OCI-LY7 (cell line): Measurements from ENCODE around the gene LRRC55. TPM values are rescaled to one million over a fixed set of nuclear protein-coding genes. Genes with fewer than 3 reads are reported as not detected.

Experiments used
- BruUV-seq: library from RNA; stranded (reverse); fragments of 400-500 nt; replicated peaks from 2 replicates; lab custom pipeline; 2021; lab: Mats Ljungman, UMichigan
- CTCF ChIA-PET: fragments of 300-600 bp; sonication (Branson Sonifier 250); formaldehyde crosslinking; loops from one replicate; lab custom pipeline; 2022; ENCODE audit warnings: antibody characterized with exemption; ENCODE audit not compliant: unreplicated experiment; lab: Charles Lee
- POLR2A ChIA-PET: fragments of 300-600 bp; sonication (Branson Sonifier 250); formaldehyde crosslinking; loops from one replicate; lab custom pipeline; 2022; ENCODE audit warnings: antibody characterized with exemption; lab: Charles Lee
- DNase-seq: peaks from one replicate; pipeline ENCODE4 v3.0.0-alpha.2; 2015; ENCODE audit warnings: low spot score
- H2AFZ ChIP-seq: fragments of 200-600 bp; sonication (generic), shearing (Covaris generic); 2 replicates; pipeline ENCODE4 v1.6.1; 2014; ENCODE audit warnings: mild to moderate bottlenecking, antibody characterized with exemption, low read length, moderate library complexity
- H3K27ac ChIP-seq: fragments of 200-600 bp; sonication (generic); 2 replicates; pipeline ENCODE4 v1.5.1; 2014; ENCODE audit warnings: mixed run types, low read depth, mild to moderate bottlenecking, moderate library complexity, low read length, inconsistent platforms; ENCODE audit not compliant: poor library complexity, severe bottlenecking
- H3K36me3 ChIP-seq: fragments of 200-600 bp; sonication (generic); 2 replicates; pipeline ENCODE4 v1.6.1; 2014; ENCODE audit warnings: mild to moderate bottlenecking, antibody characterized with exemption, low read length, moderate library complexity, mixed read lengths; ENCODE audit not compliant: insufficient read depth
- H3K4me1 ChIP-seq: fragments of 200-600 bp; sonication (generic); 2 replicates; pipeline ENCODE4 v1.5.1; 2014; ENCODE audit warnings: mild to moderate bottlenecking, low read length; ENCODE audit not compliant: insufficient read depth, poor library complexity, severe bottlenecking
- H3K4me2 ChIP-seq: fragments of 200-600 bp; sonication (generic); 2 replicates; pipeline ENCODE4 v1.6.1; 2014; ENCODE audit warnings: mild to moderate bottlenecking, low read length
- H3K4me3 ChIP-seq: fragments of 200-600 bp; sonication (generic); 2 replicates; pipeline ENCODE4 v1.5.1; 2014; ENCODE audit warnings: mild to moderate bottlenecking, low read depth, low read length; ENCODE audit not compliant: poor library complexity, severe bottlenecking
- H3K79me2 ChIP-seq: fragments of 200-600 bp; sonication (generic); 2 replicates; pipeline ENCODE4 v1.6.1; 2016; ENCODE audit warnings: low read depth, mild to moderate bottlenecking, low read length, moderate library complexity, mixed read lengths; ENCODE audit not compliant: insufficient read depth
- H3K9me2 ChIP-seq: fragments of 200-600 bp; sonication (generic); 2 replicates; pipeline ENCODE4 v1.6.1; 2016; ENCODE audit warnings: mild to moderate bottlenecking, low read length, mixed read lengths; ENCODE audit not compliant: insufficient read depth
- H3K9me3 ChIP-seq: fragments of 200-600 bp; sonication (generic); 2 replicates; pipeline ENCODE4 v1.6.1; 2014; ENCODE audit warnings: mild to moderate bottlenecking, mixed run types, low read length, mixed read lengths
- H4K20me1 ChIP-seq: fragments of 200-600 bp; sonication (generic); 2 replicates; pipeline ENCODE4 v1.6.1; 2014; ENCODE audit warnings: mild to moderate bottlenecking, antibody characterized with exemption, low read length, moderate library complexity, mixed read lengths; ENCODE audit not compliant: insufficient read depth
- EZH2phosphoT487 ChIP-seq: fragments of 200-600 bp; sonication (generic); IDR thresholded peaks from 2 replicates; pipeline ENCODE4 v1.6.1; 2018; ENCODE audit warnings: low read depth, borderline replicate concordance, mild to moderate bottlenecking, mixed run types, antibody characterized with exemption, low read length, moderate library complexity, mixed read lengths
- intact Hi-C: fragments of 100-400 bp; cut with micrococcal nuclease; formaldehyde crosslinking; loops from one replicate; pipeline ENCODE4 v1.10.0; 2022; ENCODE audit not compliant: unreplicated experiment
- total RNA-seq, 2 experiments: library from RNA; depleted of rRNA in 1 of 2; stranded (reverse); fragments of >200 nt in 1 of 2; shearing (Covaris generic) in 1 of 2; gene quantifications; 2 replicates each; pipeline ENCODE4 v1.2.3, GENCODE V29; 2014 to 2022
- TF ChIP-seq, protein P1 (sequence below): fragments of 200-600 bp; sonication (generic); conservative IDR thresholded peaks from 2 replicates; pipeline ENCODE4 v1.5.1; 2014; ENCODE audit warnings: mild to moderate bottlenecking, antibody characterized with exemption, low read length, moderate library complexity, mixed read lengths

LRRC55 gene
- total RNA-seq, 2 experiments from 2014 or later: not detected

DNA sequence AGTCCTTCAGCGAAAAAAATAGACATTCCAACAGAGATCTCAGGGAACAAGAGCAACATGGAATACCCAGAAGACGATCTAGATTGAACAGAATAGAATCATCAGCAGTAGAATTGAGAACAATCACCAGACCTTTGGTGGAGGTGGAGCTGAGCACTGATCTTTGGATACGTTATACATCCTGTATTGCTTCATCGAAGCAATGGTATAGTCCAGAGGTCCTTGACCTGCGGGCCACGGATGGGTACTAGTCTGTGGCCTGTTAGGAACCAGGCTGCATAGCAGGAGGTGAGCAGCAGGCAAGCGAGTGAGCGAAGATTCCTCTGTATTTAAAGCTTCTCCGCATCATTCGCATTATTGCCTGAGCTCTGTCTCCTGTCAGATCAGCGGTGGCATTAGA, 17.6 kb downstream of the LRRC55 start:
- Histone ChIP-seq H3K9me3 (no peaks in the 10 kb centered on the region), H4K20me1 (no peaks in the 10 kb centered on the region), H3K27ac (no peak overlapping the region), H3K79me2 (no peaks in the 10 kb centered on the region), H2AFZ (no peak overlapping the region), H3K9me2 (no peaks in the 10 kb centered on the region), H3K4me1 (no peaks in the 10 kb centered on the region), H3K4me2 (no peak overlapping the region), H3K36me3 (no peaks in the 10 kb centered on the region), H3K4me3 (no peak overlapping the region)
- DNase-seq: no peak
- intact Hi-C loops: no loop called here
- CTCF ChIA-PET: no interaction called here
- BruUV-seq: no TSS peak
- no peak for TF ChIP-seq EZH2phosphoT487
- TF ChIP-seq, protein P1, sequence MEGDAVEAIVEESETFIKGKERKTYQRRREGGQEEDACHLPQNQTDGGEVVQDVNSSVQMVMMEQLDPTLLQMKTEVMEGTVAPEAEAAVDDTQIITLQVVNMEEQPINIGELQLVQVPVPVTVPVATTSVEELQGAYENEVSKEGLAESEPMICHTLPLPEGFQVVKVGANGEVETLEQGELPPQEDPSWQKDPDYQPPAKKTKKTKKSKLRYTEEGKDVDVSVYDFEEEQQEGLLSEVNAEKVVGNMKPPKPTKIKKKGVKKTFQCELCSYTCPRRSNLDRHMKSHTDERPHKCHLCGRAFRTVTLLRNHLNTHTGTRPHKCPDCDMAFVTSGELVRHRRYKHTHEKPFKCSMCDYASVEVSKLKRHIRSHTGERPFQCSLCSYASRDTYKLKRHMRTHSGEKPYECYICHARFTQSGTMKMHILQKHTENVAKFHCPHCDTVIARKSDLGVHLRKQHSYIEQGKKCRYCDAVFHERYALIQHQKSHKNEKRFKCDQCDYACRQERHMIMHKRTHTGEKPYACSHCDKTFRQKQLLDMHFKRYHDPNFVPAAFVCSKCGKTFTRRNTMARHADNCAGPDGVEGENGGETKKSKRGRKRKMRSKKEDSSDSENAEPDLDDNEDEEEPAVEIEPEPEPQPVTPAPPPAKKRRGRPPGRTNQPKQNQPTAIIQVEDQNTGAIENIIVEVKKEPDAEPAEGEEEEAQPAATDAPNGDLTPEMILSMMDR: no peak
- POLR2A ChIA-PET: no interaction called here

DNA sequence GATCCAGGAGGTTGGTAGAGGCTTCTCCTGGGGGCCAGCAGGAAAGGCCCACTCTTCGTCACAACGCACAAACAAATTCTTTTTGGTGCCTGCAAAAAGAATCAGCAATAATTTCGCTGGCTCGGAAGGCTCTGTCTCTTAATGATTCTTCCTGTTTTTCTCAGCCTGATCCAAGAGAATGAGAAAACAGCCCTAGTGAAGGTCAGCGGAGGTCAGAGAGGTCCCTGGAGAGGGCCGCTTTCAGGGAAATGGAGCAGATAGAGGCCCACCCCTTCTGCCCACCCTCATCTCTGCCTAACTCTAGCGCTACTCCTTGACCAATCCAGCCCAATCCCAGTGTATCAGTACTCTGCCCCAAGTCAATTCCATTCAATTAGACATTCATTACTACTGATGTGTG, 19.2 kb downstream of the LRRC55 start:
- no TSS peak for BruUV-seq
- no peaks in the 10 kb centered on the region for H3K9me2 ChIP-seq
- H3K9me3 ChIP-seq: no peaks in the 10 kb centered on the region
- no peaks in the 10 kb centered on the region for H3K36me3 ChIP-seq
- no peak for DNase-seq
- no peaks in the 10 kb centered on the region for H3K79me2 ChIP-seq
- no peak for TF ChIP-seq EZH2phosphoT487
- TF ChIP-seq, protein P1: no peak
- H3K4me3 ChIP-seq: no peak overlapping the region
- H2AFZ ChIP-seq: no peak overlapping the region
- H3K27ac ChIP-seq: no peak overlapping the region
- no peaks in the 10 kb centered on the region for H4K20me1 ChIP-seq
- intact Hi-C loops: no loop called here
- H3K4me1 ChIP-seq: no peaks in the 10 kb centered on the region
- H3K4me2 ChIP-seq: no peak overlapping the region
- ChIA-PET CTCF (no interaction called here), POLR2A (no interaction called here)

DNA sequence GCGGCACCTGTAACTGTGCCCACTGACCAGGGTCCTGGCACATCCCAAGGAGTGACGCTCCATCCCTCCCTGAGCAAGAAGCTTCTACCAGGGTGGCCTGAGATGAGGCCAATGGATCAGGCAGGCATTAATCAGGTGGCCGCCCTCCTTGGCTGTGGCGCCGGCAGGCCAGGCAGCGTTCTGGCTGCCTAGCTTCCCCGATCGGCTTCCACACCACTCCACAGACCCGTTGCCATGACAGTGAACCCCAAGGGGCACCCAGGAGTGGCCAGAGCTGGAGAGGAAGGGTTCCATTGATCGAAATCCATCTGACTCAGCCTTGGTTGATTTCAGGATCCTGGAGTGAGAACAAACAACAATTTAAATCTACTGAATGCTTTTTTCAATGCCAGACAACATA, 20.5 kb downstream of the LRRC55 start:
- no TSS peak for BruUV-seq
- H2AFZ ChIP-seq: no peak overlapping the region
- no peak overlapping the region for H3K4me2 ChIP-seq
- H3K9me2 ChIP-seq: no peaks in the 10 kb centered on the region
- no peak overlapping the region for H3K27ac ChIP-seq
- intact Hi-C loops: no loop called here
- no peak overlapping the region for H3K4me3 ChIP-seq
- no peaks in the 10 kb centered on the region for H3K79me2 ChIP-seq
- no peaks in the 10 kb centered on the region for H3K4me1 ChIP-seq
- POLR2A ChIA-PET: no interaction called here
- no peak for DNase-seq
- no peaks in the 10 kb centered on the region for H4K20me1 ChIP-seq
- TF ChIP-seq EZH2phosphoT487: no peak
- TF ChIP-seq, protein P1: no peak
- no peaks in the 10 kb centered on the region for H3K9me3 ChIP-seq
- CTCF ChIA-PET: no interaction called here
- H3K36me3 ChIP-seq: no peaks in the 10 kb centered on the region
